Renal cortex interstitium (tissue), 11 donors: ENCODE data around the gene LAMC2. TPM values are rescaled to one million over a fixed set of nuclear protein-coding genes. Genes with fewer than 3 reads are reported as not detected.

ENCODE experiments used
- DNase-seq, 11 donors: peaks; one replicate each; pipeline ENCODE4 v3.0.0-alpha.2; 2013; ENCODE audit warnings: low read depth in 9 of 11, low spot score in 4 of 11; ENCODE audit errors: extremely low read depth in 1 of 11
- polyA plus RNA-seq, 3 donors: library from polyadenylated mRNA; unstranded; fragments of 120-200 nt; gene quantifications; one replicate each; pipeline ENCODE4 v1.2.1, GENCODE V29; 2013; ENCODE audit not compliant: insufficient read length in 3 of 3

Gene LAMC2
- polyA plus RNA-seq, 3 donors, result 4.8 to 7.4 (median 6.0) TPM

GRCh38 chr1:183293241-183293640 is 107.2 kb downstream of the LAMC2 start:
- no peak for DNase-seq

GRCh38 chr1:183293876-183294275 is 107.8 kb downstream of the LAMC2 start:
- DNase-seq, result no peak

Other genes starting within 250 kb of the LAMC2 start
- under 1 TPM; 0.25 to 0.62 (median 0.50) TPM for gene SHCBP1L, start 233.1 kb upstream of the LAMC2 start, polyA plus RNA-seq
- gene LAMC1, start 162.8 kb upstream of the LAMC2 start, polyA plus RNA-seq, result 100 to 1,000 TPM; 286 to 314 (median 310) TPM
- gene NMNAT2, start 232.1 kb downstream of the LAMC2 start, polyA plus RNA-seq, result 1 to 10 TPM; 3.6 to 4.1 (median 4.1) TPM